Left ventricle myocardium inferior (tissue), 1 donor: ENCODE data around the gene ST6GALNAC3. TPM values are rescaled to one million over a fixed set of nuclear protein-coding genes. Genes with fewer than 3 reads are reported as not detected.

Source experiments
- DNase-seq: peaks from one replicate; pipeline ENCODE4 v3.0.0-alpha.2; 2020
- H3K27ac ChIP-seq: fragments of 200-600 bp; replicated peaks from 2 replicates; pipeline ENCODE4 v1.8.0; 2021
- H3K27me3 ChIP-seq: fragments of 200-600 bp; 2 replicates; pipeline ENCODE4 v1.8.0; 2021; ENCODE audit warnings: low read depth
- H3K36me3 ChIP-seq: fragments of 200-600 bp; 2 replicates; pipeline ENCODE4 v1.8.0; 2021
- H3K4me1 ChIP-seq: fragments of 200-600 bp; 2 replicates; pipeline ENCODE4 v1.8.0; 2021
- H3K4me3 ChIP-seq: fragments of 200-600 bp; 2 replicates; pipeline ENCODE4 v1.8.0; 2021; ENCODE audit warnings: mild to moderate bottlenecking, moderate library complexity
- H3K9me3 ChIP-seq: fragments of 200-600 bp; replicated peaks from 2 replicates; pipeline ENCODE4 v1.8.0; 2021
- CTCF ChIP-seq: fragments of 200-600 bp; IDR thresholded peaks from 2 replicates; pipeline ENCODE4 v1.8.0; 2021; ENCODE audit warnings: antibody characterized with exemption, mild to moderate bottlenecking, borderline replicate concordance
- intact Hi-C: fragments of 100-400 bp; cut with micrococcal nuclease; formaldehyde crosslinking; loops from one replicate; pipeline ENCODE4 v1.11.0; 2022
- total RNA-seq: library from RNA; stranded (reverse); fragmentation: NEBNext Ultra II Directional; extraction: Animal tissue kit (Norgen Biotek cat#: 25700); gene quantifications from one replicate; pipeline ENCODE4 v1.2.1, GENCODE V29; 2021
- donor health status: DM: no; HTN: yes; CAD: no; lungs with severe emphysema.

The ST6GALNAC3 gene
- total RNA-seq, 1 donor from 2014 or later: 4.5 TPM

GRCh38 chr1:76443217-76443616, 368.7 kb downstream of the ST6GALNAC3 start:
- H3K27me3 ChIP-seq: no peaks in the 10 kb centered on the region
- DNase-seq: no peak
- H3K4me3 ChIP-seq: no peak overlapping the region
- intact Hi-C loops: no loop called here
- no peak for TF ChIP-seq CTCF
- H3K9me3 ChIP-seq: peaks cover 6% of the 10 kb centered on the region
- H3K27ac ChIP-seq: no peak overlapping the region
- H3K36me3 ChIP-seq: no peaks in the 10 kb centered on the region
- no peaks in the 10 kb centered on the region for H3K4me1 ChIP-seq

- Histone ChIP-seq H3K4me3 (no peak overlapping the region), H3K27me3 (no peaks in the 10 kb centered on the region), H3K4me1 (no peaks in the 10 kb centered on the region), H3K27ac (no peak overlapping the region), H3K9me3 (peaks cover 20% of the 10 kb centered on the region), H3K36me3 (no peaks in the 10 kb centered on the region)
- TF ChIP-seq CTCF: no peak
- DNase-seq: no peak
- intact Hi-C loops: no loop called here
These were observed 370.2 kb downstream of the ST6GALNAC3 start for GRCh38 chr1:76444773-76445172.

- Histone ChIP-seq H3K9me3 (peaks cover 70% of the 10 kb centered on the region), H3K36me3 (no peaks in the 10 kb centered on the region), H3K4me1 (no peaks in the 10 kb centered on the region), H3K27me3 (no peaks in the 10 kb centered on the region), H3K4me3 (no peak overlapping the region), H3K27ac (no peak overlapping the region)
- no peak for TF ChIP-seq CTCF
- no peak for DNase-seq
- intact Hi-C loops: no loop called here
These were observed 375.7 kb downstream of the ST6GALNAC3 start for GRCh38 chr1:76450229-76450628.

GRCh38 chr1:76463278-76463677, 388.7 kb downstream of the ST6GALNAC3 start:
- Histone ChIP-seq H3K27me3 (no peaks in the 10 kb centered on the region), H3K4me1 (no peaks in the 10 kb centered on the region), H3K27ac (no peak overlapping the region), H3K4me3 (no peak overlapping the region), H3K36me3 (no peaks in the 10 kb centered on the region), H3K9me3 (no peaks in the 10 kb centered on the region)
- no peak for DNase-seq
- intact Hi-C loops: no loop called here
- no peak for TF ChIP-seq CTCF

- H3K4me3 ChIP-seq: no peak overlapping the region
- H3K9me3 ChIP-seq: no peaks in the 10 kb centered on the region
- no peaks in the 10 kb centered on the region for H3K27me3 ChIP-seq
- H3K4me1 ChIP-seq: no peaks in the 10 kb centered on the region
- TF ChIP-seq CTCF: no peak
- intact Hi-C loops: no loop called here
- H3K36me3 ChIP-seq: no peaks in the 10 kb centered on the region
- no peak for DNase-seq
- H3K27ac ChIP-seq: no peak overlapping the region
These were observed 389.3 kb downstream of the ST6GALNAC3 start for GRCh38 chr1:76463849-76464248.

- H3K27ac ChIP-seq: no peak overlapping the region
- DNase-seq: no peak
- H3K27me3 ChIP-seq: no peaks in the 10 kb centered on the region
- H3K36me3 ChIP-seq: no peaks in the 10 kb centered on the region
- TF ChIP-seq CTCF: no peak
- intact Hi-C loops: no loop called here
- no peak overlapping the region for H3K4me3 ChIP-seq
- no peaks in the 10 kb centered on the region for H3K9me3 ChIP-seq
- no peaks in the 10 kb centered on the region for H3K4me1 ChIP-seq
These were observed 390.5 kb downstream of the ST6GALNAC3 start for GRCh38 chr1:76465030-76465429.
